Measurements from ENCODE around the gene C11orf86. TPM values are rescaled to one million over a fixed set of nuclear protein-coding genes. Genes with fewer than 3 reads are reported as not detected.

Gene C11orf86
- total and polyA plus RNA-seq, 10 of the 15 experiments (the other 5 are each of a cell fraction or from before 2014, with no cell fraction given), result not detected

GRCh38 chr11:66978717-66979116 lies 3.6 kb downstream of the C11orf86 start:
- intact Hi-C loops (cut with micrococcal nuclease; ENCODE audit: unreplicated experiment) (no loop called here), in situ Hi-C loops (cut with MboI) (no loop called here)

More at GRCh38 chr11:66978717-66979116, 3.6 kb downstream of the C11orf86 start:
- CTCF ChIA-PET, result no interaction called here
- DNase-seq (ENCODE audit: low read depth, low spot score) (no peak), FAIRE-seq (no peak), ATAC-seq (no peak)
- Histone ChIP-seq H3K4me3 (no peak overlapping the region), H3K79me2 (ENCODE audit: control insufficient read depth, insufficient read depth, low read length) (no peaks in the 10 kb centered on the region), H3K9me3 (replicated peaks; ENCODE audit: control insufficient read depth, insufficient read depth, low read length) (no peaks in the 10 kb centered on the region; the same call in 2 of the 3 replicates), H4K20me1 (ENCODE audit: control insufficient read depth, insufficient read depth) (no peaks in the 10 kb centered on the region), H3K27me3 (replicated peaks in 1 of 2; ENCODE audit: control insufficient read depth in 2 of 2, insufficient read depth in 2 of 2, low read length in 1 of 2) (no peaks in the 10 kb centered on the region; a peak in 1 of 4 replicates), H2AFZ (ENCODE audit: control insufficient read depth, low read depth, low read length) (no peak overlapping the region), H3K4me2 (ENCODE audit: control insufficient read depth, insufficient read depth) (no peak overlapping the region), H3K9ac (ENCODE audit: control insufficient read depth, insufficient read depth, low read length) (no peak overlapping the region), H3K36me3 (ENCODE audit: control insufficient read depth in 2 of 2, insufficient read depth in 2 of 2, low read length in 1 of 2) (no peaks in the 10 kb centered on the region), H3K4me1 (ENCODE audit: control insufficient read depth, insufficient read depth, low read length) (peaks cover 6% of the 10 kb centered on the region; the same call in 1 of the 2 replicates), H3K27ac (ENCODE audit: control insufficient read depth, insufficient read depth) (no peak overlapping the region)
- BruUV-seq (replicated peaks), result no TSS peak
- SMC1A ChIA-PET (ENCODE audit: uncharacterized antibody, unreplicated experiment), result no interaction called here
- POLR2A ChIA-PET, result no interaction called here
- WGBS (ENCODE audit: insufficient coverage, insufficient replicate concordance, low lambda C conversion rate, missing lambda C conversion rate), result 61% methylated on average over 6 of the region's 6 CpGs
- RAD21 ChIA-PET (ENCODE audit: unreplicated experiment), result interaction anchor here (0.7 kb wide), 1 partner anchor 893 kb away, joined by 3 read pairs; no protein-coding TSS in a partner anchor
- TF ChIP-seq IRF5 (IDR thresholded peaks at IDR 0.05; ENCODE audit: borderline replicate concordance) (no peak), KAT2A (conservative IDR thresholded peaks at IDR 0.05; ENCODE audit: control insufficient read depth, low read depth, low read length) (no peak), PBX3 (IDR thresholded peaks at IDR 0.05; ENCODE audit: insufficient replicate concordance, low read depth, low read length) (no peak), ZNF217 (IDR thresholded peaks at IDR 0.05) (no peak), E2F4 (IDR thresholded peaks at IDR 0.05; ENCODE audit: low read depth, low read length) (no peak), KLF5 (IDR thresholded peaks at IDR 0.05; ENCODE audit: partially characterized antibody) (no peak)
